Smooth muscle cell (in vitro differentiated cells): ENCODE data around the gene PDE7B. TPM values are rescaled to one million over a fixed set of nuclear protein-coding genes. Genes with fewer than 3 reads are reported as not detected.

Experiments used
- DNase-seq: peaks from one replicate; lab custom pipeline; 2025; ENCODE audit not compliant: unreplicated experiment; lab: John Stamatoyannopoulos, UW
- H2AFZ ChIP-seq: fragments of 200-600 bp; sonication (generic); 2 replicates; pipeline ENCODE4 v1.6.0; 2016; ENCODE audit warnings: antibody characterized with exemption, low read depth, mild to moderate bottlenecking
- H3F3A ChIP-seq: fragments of 200-600 bp; sonication (generic); 2 replicates; pipeline ENCODE4 v1.6.0; 2017; ENCODE audit warnings: antibody characterized with exemption, low read depth
- H3K27ac ChIP-seq: fragments of 200-600 bp; sonication (generic); 2 replicates; pipeline ENCODE4 v1.5.1; 2016; ENCODE audit warnings: low read depth, mild to moderate bottlenecking
- H3K27me3 ChIP-seq: fragments of 200-600 bp; sonication (generic); 2 replicates; pipeline ENCODE4 v1.6.1; 2016; ENCODE audit warnings: low read depth, mild to moderate bottlenecking
- H3K36me3 ChIP-seq: fragments of 200-600 bp; sonication (generic); 2 replicates; pipeline ENCODE4 v1.5.1; 2016; ENCODE audit warnings: low read depth
- H3K4me1 ChIP-seq: fragments of 200-600 bp; sonication (generic); 2 replicates; pipeline ENCODE4 v1.5.1; 2016; ENCODE audit warnings: low read depth
- H3K4me2 ChIP-seq: fragments of 200-600 bp; sonication (generic); 2 replicates; pipeline ENCODE4 v1.6.0; 2016; ENCODE audit warnings: mild to moderate bottlenecking
- H3K4me3 ChIP-seq: fragments of 200-600 bp; sonication (generic); 2 replicates; pipeline ENCODE4 v1.5.1; 2016; ENCODE audit warnings: mild to moderate bottlenecking
- H3K79me2 ChIP-seq: fragments of 200-600 bp; sonication (generic); 2 replicates; pipeline ENCODE4 v1.6.0; 2016; ENCODE audit warnings: low read depth, mild to moderate bottlenecking
- H3K9ac ChIP-seq: fragments of 200-600 bp; sonication (generic); 2 replicates; pipeline ENCODE4 v1.6.0; 2016; ENCODE audit warnings: low read depth
- H3K9me3 ChIP-seq: fragments of 200-600 bp; sonication (generic); replicated peaks from 2 replicates; pipeline ENCODE4 v1.5.1; 2016; ENCODE audit warnings: low read depth
- H4K20me1 ChIP-seq: fragments of 200-600 bp; sonication (generic); 2 replicates; pipeline ENCODE4 v1.6.0; 2016; ENCODE audit warnings: low read depth
- WGBS: methylation state at CpG from one replicate; pipeline ENCODE4 v1.1.7; 2016; ENCODE audit warnings: low lambda C conversion rate; 5-methylcytosine and 5-hydroxymethylcytosine counted together
- polyA plus RNA-seq: library from polyadenylated mRNA; unstranded; fragments of >200 nt; fragmentation: Nextera tagmentation; extraction: Ambion mirVana; gene quantifications from 2 replicates; pipeline ENCODE4 v1.2.1, GENCODE V29; 2016
- total RNA-seq: library from RNA; depleted of rRNA; stranded (reverse); fragments of >200 nt; gene quantifications from 2 replicates; pipeline ENCODE4 v1.2.3, GENCODE V29; 2014
- TF ChIP-seq, protein P1 (sequence below): fragments of 200-600 bp; sonication (generic); IDR thresholded peaks from 2 replicates; pipeline ENCODE4 v1.5.1; 2017; ENCODE audit warnings: borderline replicate concordance, mild to moderate bottlenecking, antibody characterized with exemption; ENCODE audit not compliant: insufficient read depth, poor library complexity, severe bottlenecking

PDE7B gene
- total and polyA plus RNA-seq, 2 experiments from 2014 or later: 23.5 to 36.9 TPM

DNA sequence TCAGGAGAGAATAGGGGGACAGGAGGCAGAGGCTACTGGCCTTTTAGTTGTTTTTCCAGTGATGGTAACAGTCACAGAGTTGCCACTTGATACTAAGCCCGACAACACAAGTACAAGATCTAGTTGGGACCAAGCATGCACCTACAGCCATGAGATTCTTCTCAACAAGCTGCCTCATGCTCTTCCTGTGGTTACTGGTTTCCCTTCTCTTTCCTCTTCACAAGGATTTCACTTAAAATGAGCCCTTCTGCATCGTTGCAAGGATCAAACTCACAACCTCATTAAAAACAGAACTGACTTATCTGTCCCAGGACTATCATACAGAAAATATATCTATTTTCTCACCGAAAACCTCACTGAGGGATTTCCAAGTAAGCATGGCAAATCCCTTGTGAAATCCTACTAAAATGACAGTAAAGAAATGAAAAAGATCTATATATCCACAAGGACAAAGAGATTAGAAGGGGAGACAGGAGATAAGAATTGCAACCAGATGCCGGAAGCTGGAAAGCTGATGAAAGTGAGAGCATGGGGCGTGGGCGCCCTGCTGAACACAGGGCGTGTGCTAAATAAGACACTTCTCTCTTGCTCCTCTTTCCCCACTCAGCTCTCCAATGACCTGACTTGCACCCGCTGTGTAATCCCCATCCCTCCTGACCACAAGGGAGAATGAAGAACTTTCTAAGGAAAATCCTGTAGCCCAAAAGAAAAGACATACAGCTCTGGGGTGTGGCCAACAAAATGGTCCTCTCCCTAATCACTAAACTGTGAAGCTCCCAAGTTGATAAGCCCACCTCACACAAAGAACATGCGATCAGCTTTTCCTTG lies 385.2 kb downstream of the PDE7B start:
- Histone ChIP-seq H3K27me3 (no peaks in the 10 kb centered on the region), H3K4me3 (no peak overlapping the region), H3K79me2 (no peaks in the 10 kb centered on the region), H3K27ac (peak overlapping the region; percentile 6), H3K4me1 (no peaks in the 10 kb centered on the region), H3K36me3 (no peaks in the 10 kb centered on the region), H3F3A (peaks cover 9% of the 10 kb centered on the region), H3K4me2 (peak overlapping the region; percentile 62), H2AFZ (no peak overlapping the region), H4K20me1 (no peaks in the 10 kb centered on the region), H3K9me3 (no peaks in the 10 kb centered on the region), H3K9ac (no peak overlapping the region)
- TF ChIP-seq, protein P1, sequence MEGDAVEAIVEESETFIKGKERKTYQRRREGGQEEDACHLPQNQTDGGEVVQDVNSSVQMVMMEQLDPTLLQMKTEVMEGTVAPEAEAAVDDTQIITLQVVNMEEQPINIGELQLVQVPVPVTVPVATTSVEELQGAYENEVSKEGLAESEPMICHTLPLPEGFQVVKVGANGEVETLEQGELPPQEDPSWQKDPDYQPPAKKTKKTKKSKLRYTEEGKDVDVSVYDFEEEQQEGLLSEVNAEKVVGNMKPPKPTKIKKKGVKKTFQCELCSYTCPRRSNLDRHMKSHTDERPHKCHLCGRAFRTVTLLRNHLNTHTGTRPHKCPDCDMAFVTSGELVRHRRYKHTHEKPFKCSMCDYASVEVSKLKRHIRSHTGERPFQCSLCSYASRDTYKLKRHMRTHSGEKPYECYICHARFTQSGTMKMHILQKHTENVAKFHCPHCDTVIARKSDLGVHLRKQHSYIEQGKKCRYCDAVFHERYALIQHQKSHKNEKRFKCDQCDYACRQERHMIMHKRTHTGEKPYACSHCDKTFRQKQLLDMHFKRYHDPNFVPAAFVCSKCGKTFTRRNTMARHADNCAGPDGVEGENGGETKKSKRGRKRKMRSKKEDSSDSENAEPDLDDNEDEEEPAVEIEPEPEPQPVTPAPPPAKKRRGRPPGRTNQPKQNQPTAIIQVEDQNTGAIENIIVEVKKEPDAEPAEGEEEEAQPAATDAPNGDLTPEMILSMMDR: no peak
- no peak for DNase-seq
- WGBS: 37% methylated on average over 9 of the region's 9 CpGs

DNA sequence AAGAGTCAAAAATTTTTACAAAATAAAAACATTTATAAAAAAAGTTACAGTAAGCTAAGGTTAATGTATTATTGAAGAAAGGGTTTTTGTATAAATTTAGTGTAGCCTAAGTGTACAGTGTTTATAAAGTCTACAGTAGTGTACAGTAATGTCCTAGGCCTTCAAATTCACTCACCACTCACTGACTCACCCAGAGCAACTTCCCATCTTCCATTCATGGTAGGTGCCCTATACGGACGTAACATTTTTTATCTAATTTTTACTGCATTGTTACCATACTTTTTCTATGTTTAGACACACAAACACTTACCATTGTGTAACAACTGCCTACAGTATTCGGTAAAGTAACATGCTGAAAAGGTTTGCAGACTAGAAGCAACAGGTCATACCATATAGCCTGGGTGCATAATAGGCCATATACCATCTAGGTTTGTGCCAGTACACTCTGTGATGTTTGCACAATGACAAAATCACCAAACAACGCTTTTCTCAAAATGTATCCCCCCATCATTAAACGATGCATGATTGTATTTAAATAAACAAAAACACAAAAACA lies 392.6 kb downstream of the PDE7B start:
- Histone ChIP-seq H2AFZ (no peak overlapping the region), H3K9ac (no peak overlapping the region), H3F3A (no peaks in the 10 kb centered on the region), H3K9me3 (no peaks in the 10 kb centered on the region), H3K4me1 (no peaks in the 10 kb centered on the region), H3K4me3 (no peak overlapping the region), H4K20me1 (no peaks in the 10 kb centered on the region), H3K27ac (no peak overlapping the region), H3K79me2 (no peaks in the 10 kb centered on the region), H3K36me3 (no peaks in the 10 kb centered on the region), H3K27me3 (no peaks in the 10 kb centered on the region), H3K4me2 (no peak overlapping the region)
- WGBS: 86% methylated on average over 5 of the region's 5 CpGs
- TF ChIP-seq, protein P1: no peak
- no peak for DNase-seq
